GM19328 (cell line): Measurements from ENCODE around the gene AP3M1.
"Not testable (repeated sequence)": the region's sequence is repeated elsewhere in the genome, so short reads cannot be mapped to it uniquely, and the experiment has no call there.

ENCODE experiments used
- ATAC-seq: cut with Tn5 transposase; IDR thresholded peaks from one replicate; pipeline ENCODE4 v1.9.1; 2021; ENCODE audit warnings: mild to moderate bottlenecking, moderate library complexity; ENCODE audit not compliant: unreplicated experiment

Gene AP3M1

GRCh38 chr10:74150204-74150989 is at the start of gene AP3M1:
Gene AP3M1 (minus strand): TSS chr10:74150828. CDS start chr10:74138379, 12,449 bp downstream.
- peak; percentile 38 for ATAC-seq

GRCh38 chr10:74199315-74199714 is 48.7 kb upstream of the AP3M1 start:
- no peak for ATAC-seq

DNA sequence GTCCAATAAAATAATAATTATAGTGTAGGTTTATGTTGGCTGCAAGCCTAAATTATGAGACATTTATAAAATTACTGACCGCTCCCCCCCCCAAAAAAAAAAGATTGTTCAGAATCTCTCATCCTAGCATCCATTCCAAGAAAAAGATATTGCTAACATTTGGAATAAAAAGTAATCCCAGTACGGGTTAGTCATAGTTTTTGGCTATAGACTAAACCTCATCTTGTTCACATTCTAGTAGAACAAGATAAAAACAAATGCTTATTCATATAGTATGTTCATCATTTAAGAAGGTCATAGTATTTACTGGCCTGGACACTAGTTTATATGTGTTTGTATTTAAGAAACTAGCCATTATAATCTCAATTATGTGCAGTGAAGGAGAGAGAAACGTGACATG is 44.4 kb upstream of the AP3M1 start:
- no peak for ATAC-seq

- ATAC-seq = no peak
Observed at GRCh38 chr10:74194545-74194944, 43.9 kb upstream of the AP3M1 start.

DNA sequence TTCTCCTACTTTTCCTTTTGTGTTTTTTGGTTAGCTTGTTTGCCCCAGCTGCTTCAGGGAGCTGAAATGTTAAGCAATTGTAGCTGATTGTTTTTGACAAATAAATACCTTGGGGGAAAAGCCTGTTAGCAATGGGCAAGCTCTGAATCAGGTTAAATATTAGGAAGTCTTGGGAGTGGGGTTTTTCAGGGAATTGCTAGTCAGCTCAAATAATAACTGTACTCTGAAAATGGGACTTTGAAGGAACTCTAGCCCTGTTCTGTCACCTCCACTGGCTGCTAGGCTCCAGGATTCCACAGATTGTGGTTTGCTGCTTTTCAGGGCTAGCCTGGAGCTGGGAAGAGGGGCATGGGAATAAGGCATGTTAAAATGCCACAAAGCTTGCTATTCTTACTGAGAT is 39.9 kb upstream of the AP3M1 start:
- ATAC-seq = no peak

GRCh38 chr10:74189999-74190421 is 39.4 kb upstream of the AP3M1 start:
- ATAC-seq = peak; percentile 64

DNA sequence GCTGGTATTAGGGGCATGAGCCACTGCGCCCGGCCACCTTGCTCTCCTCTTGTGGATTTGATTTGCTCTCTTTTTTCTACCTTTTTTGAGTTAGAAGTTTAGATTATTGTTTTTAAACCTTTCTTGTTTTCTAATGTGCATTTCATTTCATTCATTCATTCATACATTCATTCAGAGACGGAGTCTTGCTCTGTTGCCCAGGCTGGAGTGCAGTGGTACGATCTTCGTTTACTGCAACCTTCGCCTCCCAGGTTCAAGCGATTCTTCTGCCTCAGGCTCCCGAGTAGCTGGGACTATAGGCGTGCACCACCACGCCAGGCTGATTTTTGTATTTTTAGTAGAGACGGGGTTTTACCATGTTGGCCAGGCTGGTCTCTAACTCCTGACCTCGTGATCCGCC is 38.0 kb upstream of the AP3M1 start:
- ATAC-seq = not testable (repeated sequence)

DNA sequence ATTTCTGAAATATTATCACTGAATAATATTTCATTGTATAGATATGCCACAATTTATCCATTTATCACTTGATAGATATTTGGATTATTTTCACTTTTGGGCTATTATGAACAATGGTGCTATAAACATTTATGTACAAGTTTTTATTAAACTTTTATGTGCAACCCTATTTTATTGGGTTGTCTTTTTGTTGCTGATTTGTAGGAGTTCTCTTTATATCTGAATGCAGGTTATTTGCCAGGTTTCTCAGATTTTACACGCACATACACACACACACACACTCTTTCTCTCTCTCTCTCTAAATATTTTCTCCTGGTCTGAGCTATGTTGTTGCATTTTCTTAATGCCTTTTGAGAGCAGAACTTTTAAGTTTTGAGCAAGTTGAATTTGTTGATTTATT is 36.6 kb upstream of the AP3M1 start:
- no peak for ATAC-seq

- ATAC-seq = no peak
Observed at GRCh38 chr10:74186678-74187077, 36.0 kb upstream of the AP3M1 start.

GRCh38 chr10:74179111-74179710 is 28.6 kb upstream of the AP3M1 start:
- no peak for ATAC-seq

DNA sequence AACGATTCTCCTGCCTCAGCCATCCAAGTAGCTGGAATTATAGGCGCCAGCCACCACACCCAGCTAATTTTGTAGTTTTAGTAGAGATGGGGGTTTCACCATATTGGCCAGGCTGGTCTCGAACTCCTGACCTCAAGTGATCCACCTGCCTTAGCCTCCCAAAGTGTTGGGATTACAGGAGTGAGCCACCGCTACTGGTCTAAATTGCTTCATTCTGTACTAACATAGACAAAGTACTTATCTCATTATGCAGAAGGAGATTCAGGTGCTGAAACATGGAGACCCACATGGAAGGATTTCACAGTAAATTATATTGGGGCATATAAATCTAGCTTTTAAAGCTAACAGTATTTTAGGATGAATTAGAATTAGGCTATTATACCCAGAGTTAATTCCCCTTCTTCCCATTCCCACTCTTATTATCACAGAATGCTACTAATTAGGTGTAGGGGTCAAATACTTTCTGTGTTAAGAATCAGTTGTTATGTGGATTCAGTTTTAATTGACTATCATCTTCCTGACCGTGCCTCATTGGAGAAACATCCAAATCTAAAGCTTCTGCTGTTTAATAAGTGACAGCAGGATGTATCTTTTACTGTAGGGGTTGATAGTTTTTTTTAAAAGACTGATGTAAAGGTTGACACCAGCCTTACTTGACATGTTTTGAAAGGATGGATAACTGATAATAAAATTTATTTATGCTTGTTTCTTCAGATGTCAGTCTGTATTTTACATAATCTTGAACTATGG is 27.6 kb upstream of the AP3M1 start:
- no peak for ATAC-seq

DNA sequence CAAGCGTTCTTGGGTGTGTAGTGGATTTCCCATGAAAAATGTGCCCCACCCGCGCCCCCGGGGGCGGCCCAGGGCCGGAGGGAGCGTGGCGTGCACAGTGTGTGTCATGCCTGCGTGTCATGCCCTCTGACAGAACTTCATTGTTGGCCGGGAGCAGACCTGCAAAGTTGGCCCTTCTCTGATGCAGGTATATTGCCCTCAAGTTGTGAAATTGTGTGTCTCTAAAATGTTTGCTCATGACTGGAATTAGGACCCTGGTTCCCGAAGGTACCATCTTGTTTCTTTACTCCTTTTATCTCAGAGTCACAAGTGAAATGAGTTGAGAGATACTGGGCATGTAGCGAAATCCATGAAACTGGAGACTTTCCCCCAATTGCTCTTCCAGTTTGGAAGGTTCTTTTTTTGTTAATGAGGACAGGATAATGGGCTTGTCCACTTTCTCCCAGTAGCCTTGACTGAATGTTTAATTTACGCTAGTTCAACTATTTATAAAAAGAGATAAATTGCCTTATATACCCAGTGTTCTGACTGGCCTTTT is 26.6 kb upstream of the AP3M1 start:
- no peak for ATAC-seq

DNA sequence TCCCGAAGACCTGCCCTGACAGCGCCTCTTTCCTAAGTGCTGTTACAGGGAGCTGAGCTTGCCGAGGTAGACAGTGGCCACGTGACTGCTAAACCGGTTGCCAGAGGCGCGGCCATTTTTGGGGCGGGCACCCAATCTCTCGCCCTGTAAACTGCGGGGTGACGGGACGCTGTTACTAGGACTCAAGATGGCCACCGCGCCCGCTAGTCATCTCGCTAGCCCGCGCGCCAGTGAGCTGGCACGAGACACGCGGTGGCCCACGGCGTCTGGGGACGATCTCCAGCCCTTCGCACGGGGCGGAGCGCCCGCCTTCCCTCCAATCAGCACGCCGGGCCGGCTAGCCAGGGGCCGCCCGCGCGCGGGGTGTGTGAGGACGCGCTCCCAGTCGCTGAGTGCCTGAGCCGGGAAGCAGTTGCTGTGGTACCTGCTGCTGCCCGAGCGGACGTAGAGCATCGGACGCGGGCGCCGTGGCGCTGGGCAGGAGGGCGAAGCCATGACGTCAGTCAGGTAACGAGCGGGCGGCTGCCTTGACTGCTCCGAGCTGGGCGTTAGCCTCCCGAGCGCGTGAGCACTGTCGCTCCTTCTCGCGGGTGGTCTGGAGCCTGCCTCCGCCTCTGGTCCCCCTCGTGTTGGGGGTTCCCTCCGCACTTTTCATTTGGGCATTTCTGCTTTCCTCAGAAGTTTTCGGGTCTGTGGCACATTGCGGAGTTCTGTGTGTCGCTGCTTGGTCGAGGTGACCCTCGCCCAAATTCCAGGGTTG is 25.9 kb upstream of the AP3M1 start:
- ATAC-seq = peak; percentile 92

- ATAC-seq = no peak
Observed at GRCh38 chr10:74175510-74176379, 25.1 kb upstream of the AP3M1 start.

- no peak for ATAC-seq
Observed at GRCh38 chr10:74174521-74174920, 23.9 kb upstream of the AP3M1 start.

- ATAC-seq = no peak
Observed at GRCh38 chr10:74171625-74172024, 21.0 kb upstream of the AP3M1 start.

- ATAC-seq = no peak
Observed at GRCh38 chr10:74167443-74167842, 16.8 kb upstream of the AP3M1 start.

DNA sequence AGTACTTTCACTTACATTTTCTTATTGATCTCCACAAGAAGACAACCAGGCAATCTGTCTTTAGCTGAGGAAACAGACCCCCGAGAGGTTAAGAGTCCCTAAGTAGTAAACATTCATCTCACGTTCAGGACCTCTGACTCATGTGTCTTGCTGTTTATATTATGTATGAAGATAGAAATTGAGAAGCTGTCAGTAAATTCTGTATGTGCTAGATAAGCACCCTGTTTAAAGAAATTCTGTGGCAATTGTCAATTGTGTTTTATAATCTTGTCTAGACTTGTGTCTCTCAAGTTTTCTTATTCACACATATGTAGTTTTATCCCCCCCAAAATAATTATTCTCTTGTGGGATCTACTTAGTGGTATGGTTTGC is 14.9 kb upstream of the AP3M1 start:
- ATAC-seq = no peak

GRCh38 chr10:74164716-74165529 is 14.3 kb upstream of the AP3M1 start:
- no peak for ATAC-seq
